AG04450 (cell line): ENCODE results near the gene ABHD12. TPM values are rescaled to one million over a fixed set of nuclear protein-coding genes. Genes with fewer than 3 reads are reported as not detected.

ENCODE experiments used
- CTCF ChIA-PET: fragments of 300-600, 350-600 bp; formaldehyde crosslinking; extraction: SDS; loops from one replicate; lab custom pipeline; 2022; ENCODE audit warnings: antibody characterized with exemption, inconsistent platforms; lab: Charles Lee
- POLR2A ChIA-PET: fragments of 350-600 bp; formaldehyde crosslinking; extraction: SDS; loops from one replicate; lab custom pipeline; 2021; ENCODE audit warnings: antibody characterized with exemption, inconsistent platforms; lab: Yijun Ruan, JAX
- DNase-seq: peaks from one replicate; pipeline ENCODE4 v3.0.0-alpha.2; 2011; ENCODE audit warnings: low read depth, low spot score
- H3K27ac ChIP-seq: one replicate; pipeline ENCODE4 v1.5.1; 2012; ENCODE audit warnings: low read depth, low read length, control low read depth
- H3K27me3 ChIP-seq: one replicate; pipeline ENCODE4 v1.6.0; 2012; ENCODE audit warnings: low read length; ENCODE audit not compliant: control insufficient read depth, insufficient read depth
- H3K4me3 ChIP-seq: 2 replicates; pipeline ENCODE4 v1.5.1; 2011; ENCODE audit warnings: mild to moderate bottlenecking, low read depth, low read length, control low read depth
- H3K9me3 ChIP-seq: 2 replicates; pipeline ENCODE4 v1.5.1; 2012; ENCODE audit warnings: low read length; ENCODE audit not compliant: control insufficient read depth, insufficient read depth
- CTCF ChIP-seq: IDR thresholded peaks from 2 replicates; pipeline ENCODE4 v1.5.1; 2011; ENCODE audit warnings: low read depth, low read length, control low read depth, inconsistent platforms
- polyA plus RNA-seq: library from polyadenylated mRNA; depleted of rRNA; stranded (reverse); fragments of >200 nt; gene quantifications from 2 replicates; pipeline ENCODE4 v1.2.3, GENCODE V29; 2011

Gene ABHD12
- polyA plus RNA-seq, 1 experiment = 33.6 TPM

DNA sequence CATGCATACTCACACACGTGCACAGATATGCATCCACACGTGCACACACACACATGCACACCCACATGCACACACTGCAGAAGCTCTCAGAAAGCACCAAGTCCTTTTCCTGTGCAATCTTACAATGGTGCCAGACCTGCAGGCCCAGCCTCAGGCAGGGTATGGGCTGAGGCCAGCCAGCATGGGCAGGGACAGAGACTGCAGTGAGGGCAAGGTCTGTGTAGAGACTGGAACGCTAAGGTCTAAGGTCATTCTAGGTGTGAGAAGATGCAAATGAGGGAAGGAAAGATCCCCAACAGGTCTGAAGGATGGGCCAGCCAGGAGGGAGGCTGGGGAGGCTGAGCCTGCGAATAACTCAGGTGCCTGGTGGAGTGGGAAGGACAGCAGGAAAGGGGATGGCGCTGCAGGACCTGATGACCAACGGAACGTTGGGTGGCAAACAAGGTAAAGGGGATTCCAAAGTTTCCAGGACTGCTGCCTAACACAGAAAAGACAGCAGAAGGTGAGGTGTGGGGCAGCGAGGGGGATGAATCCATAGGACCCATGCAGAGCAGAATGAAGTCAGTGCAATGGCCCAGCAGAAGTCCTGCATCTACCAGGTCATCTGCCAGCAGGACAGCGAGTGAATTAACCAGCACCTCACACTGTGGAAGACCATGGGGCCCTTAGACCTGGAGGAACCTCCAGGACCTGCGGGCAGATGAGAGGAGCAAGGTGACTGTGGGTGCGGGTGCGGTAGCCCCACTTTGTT lies 67.0 kb downstream of the ABHD12 start:
- ChIA-PET CTCF (no interaction called here), POLR2A (no interaction called here)
- Histone ChIP-seq H3K27me3 (no peaks in the 10 kb centered on the region), H3K4me3 (no peak overlapping the region), H3K27ac (no peak overlapping the region), H3K9me3 (no peaks in the 10 kb centered on the region)
- no peak for TF ChIP-seq CTCF
- DNase-seq = no peak

GRCh38 chr20:25321991-25322390 lies 68.6 kb downstream of the ABHD12 start:
- Histone ChIP-seq H3K9me3 (no peaks in the 10 kb centered on the region), H3K27ac (no peak overlapping the region), H3K4me3 (no peak overlapping the region), H3K27me3 (no peaks in the 10 kb centered on the region)
- ChIA-PET CTCF (no interaction called here), POLR2A (interaction anchor here (1.2 to 1.3 kb wide), 2 partner anchors 12 to 69 kb away, joined by 5 read pairs; partner anchors contain the start of gene ABHD12)
- no peak for DNase-seq
- no peak for TF ChIP-seq CTCF

GRCh38 chr20:25321262-25321831 lies 69.3 kb downstream of the ABHD12 start:
- ChIA-PET POLR2A (interaction anchor here (1.2 to 1.3 kb wide), 2 partner anchors 12 to 70 kb away, joined by 5 read pairs; partner anchors contain the start of gene ABHD12), CTCF (no interaction called here)
- peak overlapping the region; percentile 21 for H3K27ac ChIP-seq
- no peak for DNase-seq
- no peak overlapping the region for H3K4me3 ChIP-seq
- H3K27me3 ChIP-seq = no peaks in the 10 kb centered on the region
- no peaks in the 10 kb centered on the region for H3K9me3 ChIP-seq
- TF ChIP-seq CTCF = no peak

GRCh38 chr20:25320035-25320800 lies 70.4 kb downstream of the ABHD12 start:
- H3K9me3 ChIP-seq = no peaks in the 10 kb centered on the region
- H3K27me3 ChIP-seq = no peaks in the 10 kb centered on the region
- no peak overlapping the region for H3K4me3 ChIP-seq
- ChIA-PET CTCF (no interaction called here), POLR2A (no interaction called here)
- H3K27ac ChIP-seq = no peak overlapping the region
- no peak for DNase-seq
- no peak for TF ChIP-seq CTCF
